CD4-positive, alpha-beta T cell treated with Interferon alpha-2 for 1 hour (primary cell): Measurements from ENCODE around the gene CHRNB1.

Experiments used
- DNase-seq, 2 donors: peaks; one replicate each; pipeline ENCODE4 v3.0.0-alpha.2; 2020 to 2022

Gene CHRNB1

GRCh38 chr17:7486181-7486580, 41.3 kb downstream of the CHRNB1 start:
- DNase-seq, result no peak

GRCh38 chr17:7490144-7490543, 45.3 kb downstream of the CHRNB1 start:
- no peak for DNase-seq

DNA sequence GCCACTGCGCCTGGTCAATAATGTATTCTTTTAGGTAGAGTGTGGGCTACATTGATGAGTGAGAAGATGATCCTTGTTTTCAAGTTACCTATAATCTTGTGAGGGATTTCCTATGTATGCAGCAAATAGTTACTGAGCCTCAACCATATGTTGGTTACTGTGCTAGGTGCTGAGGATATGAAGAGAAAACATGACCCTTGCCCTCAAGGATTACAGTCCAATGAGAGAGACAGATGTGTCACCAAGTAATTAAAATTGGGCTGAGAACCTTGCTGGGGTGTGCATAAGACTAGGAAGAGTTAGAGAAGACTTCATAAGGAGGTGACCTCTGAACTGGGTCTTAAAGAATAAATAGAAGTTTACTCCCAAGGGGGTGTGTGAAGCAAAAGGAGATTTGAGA, 46.7 kb downstream of the CHRNB1 start:
- DNase-seq, result no peak

DNA sequence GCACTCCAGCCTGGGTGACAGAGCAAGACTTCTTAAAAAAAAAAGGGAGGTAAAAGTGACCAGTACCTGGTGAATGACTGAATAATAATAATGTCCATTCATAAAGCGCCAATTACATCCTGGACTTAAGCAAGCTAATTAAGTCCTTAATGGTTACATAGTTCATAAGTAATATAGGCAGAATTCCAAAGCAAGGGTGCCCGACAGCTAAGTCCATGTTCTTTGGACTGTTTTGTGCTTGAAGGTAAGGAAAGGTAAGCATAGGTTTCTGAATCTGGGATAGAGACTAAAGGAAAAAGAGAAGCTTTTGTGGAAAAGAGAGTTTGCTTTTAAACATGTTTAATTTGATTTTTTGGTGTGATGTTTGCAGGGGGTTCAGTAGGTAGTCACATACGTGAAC, 49.1 kb downstream of the CHRNB1 start:
- DNase-seq, result no peak

DNA sequence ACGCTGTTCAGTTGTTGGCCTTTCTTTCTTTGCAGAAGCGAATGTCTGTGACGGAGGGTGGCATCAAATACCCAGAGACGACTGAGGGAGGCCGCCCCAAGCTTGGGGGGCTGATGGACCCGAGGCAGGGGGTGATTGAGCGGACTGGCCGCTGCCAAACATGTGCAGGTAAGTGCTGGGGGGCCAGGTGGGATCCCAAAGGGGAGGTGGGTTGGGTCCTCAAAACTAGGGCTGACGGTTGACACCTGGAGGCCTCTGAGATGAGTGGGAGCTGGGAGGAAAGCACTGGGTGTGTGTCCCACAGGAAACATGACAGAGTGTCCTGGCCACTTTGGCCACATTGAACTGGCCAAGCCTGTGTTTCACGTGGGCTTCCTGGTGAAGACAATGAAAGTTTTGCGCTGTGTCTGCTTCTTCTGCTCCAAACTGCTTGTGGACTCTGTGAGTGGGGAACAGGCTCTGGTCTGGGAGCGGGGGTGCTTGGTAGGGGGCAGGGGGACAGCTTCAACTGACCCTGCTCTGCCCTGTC, 51.1 kb downstream of the CHRNB1 start:
- DNase-seq, result no peak

GRCh38 chr17:7496470-7497183, 51.8 kb downstream of the CHRNB1 start:
- no peak for DNase-seq

- no peak for DNase-seq
These were observed 52.4 kb downstream of the CHRNB1 start for GRCh38 chr17:7497228-7497627.

GRCh38 chr17:7497636-7498035, 52.8 kb downstream of the CHRNB1 start:
- no peak for DNase-seq

DNA sequence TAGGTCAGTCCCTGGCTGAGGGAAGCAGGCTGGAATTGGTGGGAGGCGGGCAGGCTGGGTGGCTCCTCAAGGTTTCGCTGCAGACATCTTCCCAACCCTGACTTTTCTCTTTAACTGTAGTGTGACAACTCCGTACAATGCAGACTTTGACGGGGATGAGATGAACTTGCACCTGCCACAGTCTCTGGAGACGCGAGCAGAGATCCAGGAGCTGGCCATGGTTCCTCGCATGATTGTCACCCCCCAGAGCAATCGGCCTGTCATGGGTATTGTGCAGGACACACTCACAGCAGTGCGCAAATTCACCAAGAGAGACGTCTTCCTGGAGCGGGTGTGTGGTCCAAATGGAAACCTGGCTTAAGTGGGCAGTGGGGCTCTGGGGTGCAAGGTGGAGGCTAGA, 54.3 kb downstream of the CHRNB1 start:
- no peak for DNase-seq

DNA sequence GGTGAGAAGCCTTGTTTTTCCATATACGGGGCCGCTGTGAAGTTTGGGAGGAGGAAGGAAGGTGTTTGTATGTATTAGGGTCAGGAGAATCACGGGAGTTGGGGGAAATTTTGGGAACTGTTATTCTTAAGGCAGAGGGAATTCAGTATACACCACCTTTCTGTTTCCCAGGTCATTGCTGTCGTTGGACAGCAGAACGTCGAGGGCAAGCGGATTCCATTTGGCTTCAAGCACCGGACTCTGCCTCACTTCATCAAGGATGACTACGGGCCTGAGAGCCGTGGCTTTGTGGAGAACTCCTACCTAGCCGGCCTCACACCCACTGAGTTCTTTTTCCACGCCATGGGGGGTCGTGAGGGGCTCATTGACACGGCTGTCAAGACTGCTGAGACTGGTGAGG, 56.9 kb downstream of the CHRNB1 start:
- DNase-seq, result no peak

GRCh38 chr17:7502171-7502847, 57.4 kb downstream of the CHRNB1 start:
- DNase-seq, result no peak

DNA sequence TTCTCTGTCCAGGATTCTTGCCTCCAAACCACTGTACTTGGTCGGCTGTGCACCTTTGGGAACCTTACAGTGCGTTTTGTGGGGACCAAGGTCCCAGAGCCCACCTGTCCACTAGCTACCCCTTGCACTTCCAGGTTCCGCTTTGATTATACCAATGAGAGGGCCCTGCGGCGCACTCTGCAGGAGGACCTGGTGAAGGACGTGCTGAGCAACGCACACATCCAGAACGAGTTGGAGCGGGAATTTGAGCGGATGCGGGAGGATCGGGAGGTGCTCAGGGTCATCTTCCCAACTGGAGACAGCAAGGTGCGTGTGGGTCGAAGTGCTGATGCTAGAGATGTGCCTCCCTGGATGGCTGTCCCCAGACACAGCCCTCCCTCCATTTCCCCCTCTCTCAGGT, 58.1 kb downstream of the CHRNB1 start:
- no peak for DNase-seq

- DNase-seq, result no peak
These were observed 58.7 kb downstream of the CHRNB1 start for GRCh38 chr17:7503521-7503920.
